ENCODE results near the gene ZNF169. TPM values are rescaled to one million over a fixed set of nuclear protein-coding genes. Genes with fewer than 3 reads are reported as not detected.
"Not testable (repeated sequence)": the region's sequence is repeated elsewhere in the genome, so short reads cannot be mapped to it uniquely, and the experiment has no call there.

Gene ZNF169
- polyA plus RNA-seq, 10 donors, result 1.9 to 6.7 (median 3.7) TPM

DNA sequence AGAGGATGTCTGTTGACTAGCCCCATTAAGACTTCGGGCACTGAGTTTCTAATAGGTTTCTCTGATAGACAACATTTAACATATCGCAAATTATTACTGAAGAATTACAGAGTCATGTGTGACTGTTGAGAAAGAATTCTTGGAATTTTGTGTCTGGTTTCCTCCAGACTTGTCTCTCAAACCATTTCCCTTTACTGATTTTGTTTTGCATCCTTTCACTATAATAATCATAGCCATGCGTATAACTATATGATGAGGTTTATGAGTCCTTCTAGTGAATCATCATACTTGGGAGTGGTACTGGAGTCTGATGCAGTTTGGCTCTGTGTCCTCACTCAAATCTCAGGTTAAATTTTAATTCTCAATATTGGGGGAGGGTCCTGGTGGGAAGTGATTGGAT is 27.0 kb downstream of the ZNF169 start:
- DNase-seq, result no peak

DNA sequence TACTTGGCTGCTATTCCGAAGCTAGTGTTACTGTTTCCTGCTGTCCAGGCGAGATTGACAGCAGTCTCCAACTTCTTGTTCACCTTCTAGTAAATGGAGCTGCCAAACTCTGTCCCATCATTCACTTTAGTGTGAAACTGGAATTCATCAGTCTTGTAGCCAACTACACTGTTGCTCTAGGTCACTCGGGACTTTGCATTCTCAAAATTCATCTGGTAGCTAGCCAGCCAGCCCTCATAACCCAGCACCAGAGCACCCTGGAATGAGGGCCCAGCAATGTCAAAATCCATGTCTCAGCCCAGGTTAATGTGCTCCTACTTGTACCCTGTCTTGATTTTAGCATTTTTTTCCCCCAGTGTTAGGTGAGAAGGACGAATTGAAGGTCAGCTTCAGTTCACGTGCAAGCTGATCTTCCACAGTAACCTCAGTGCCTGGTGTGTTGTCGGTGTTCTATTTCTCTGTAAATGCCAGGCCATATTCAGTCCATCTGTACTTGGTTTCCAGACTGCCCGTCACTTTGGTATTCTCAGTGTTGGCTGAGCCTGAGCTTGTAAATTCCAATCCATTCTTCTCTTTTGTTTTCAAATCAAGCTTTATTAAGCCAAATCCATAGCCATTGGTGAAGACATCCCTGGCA is 28.9 kb downstream of the ZNF169 start:
- peak in 1 of 3 donors; percentile 11 for DNase-seq

GRCh38 chr9:94289691-94290090 is 30.6 kb downstream of the ZNF169 start:
- DNase-seq, result no peak

DNA sequence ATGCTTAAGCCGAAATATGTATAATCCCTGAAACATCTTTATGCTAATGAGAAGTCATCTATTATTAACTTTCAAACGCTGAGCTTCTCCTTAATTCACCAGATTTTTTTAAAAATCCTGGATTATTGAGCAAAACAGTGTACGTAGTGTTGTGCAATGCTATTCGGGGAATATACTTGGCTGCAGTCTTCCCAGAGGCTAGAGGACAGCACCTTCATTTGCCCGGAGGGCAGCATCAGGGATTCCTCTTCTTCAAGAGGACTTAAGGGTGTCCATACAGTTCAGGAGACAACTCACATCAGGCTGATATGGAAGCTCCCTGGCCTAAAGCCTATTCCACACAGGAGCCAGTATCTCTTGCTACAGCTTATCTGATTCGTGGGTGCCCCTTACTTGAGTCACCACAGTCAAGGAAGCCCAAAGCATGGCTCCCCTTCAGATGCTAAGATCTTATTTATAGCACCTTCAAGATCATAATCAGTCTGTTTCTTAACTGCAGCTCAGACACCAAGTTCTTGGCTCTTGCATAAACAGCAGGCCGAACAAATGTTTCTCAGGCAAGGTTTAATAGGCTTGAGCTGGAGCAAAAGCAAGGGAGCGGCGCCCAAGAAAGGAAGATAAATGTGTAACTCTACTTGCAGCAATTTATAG is 40.0 kb downstream of the ZNF169 start:
- DNase-seq, result no peak

GRCh38 chr9:94300470-94301301 is 41.6 kb downstream of the ZNF169 start:
- no peak for DNase-seq

GRCh38 chr9:94301583-94301982 is 42.5 kb downstream of the ZNF169 start:
- no peak for DNase-seq

- DNase-seq, result no peak
Measured at GRCh38 chr9:94302426-94302825, 43.3 kb downstream of the ZNF169 start.

DNA sequence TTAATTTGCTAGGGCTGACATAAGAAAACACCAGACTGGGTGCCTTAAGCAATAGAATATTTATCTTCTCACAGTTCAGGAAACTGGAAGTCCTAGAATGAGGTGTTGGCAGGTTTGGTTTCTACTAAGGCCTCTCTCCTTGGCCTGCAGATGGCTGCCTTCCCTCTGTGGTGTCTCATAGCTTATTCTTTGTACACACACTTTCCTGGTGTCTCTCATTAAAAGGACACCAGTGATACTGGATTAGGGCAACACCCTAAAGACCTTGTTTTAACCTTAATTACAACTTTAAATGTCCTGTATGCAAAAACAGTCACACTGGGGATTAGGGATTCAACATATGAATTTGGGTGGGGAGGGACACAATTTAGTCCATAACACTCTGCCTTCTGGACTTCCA is 44.2 kb downstream of the ZNF169 start:
- no peak for DNase-seq

GRCh38 chr9:94315034-94315984 is 56.2 kb downstream of the ZNF169 start:
- not testable (repeated sequence) for DNase-seq

DNA sequence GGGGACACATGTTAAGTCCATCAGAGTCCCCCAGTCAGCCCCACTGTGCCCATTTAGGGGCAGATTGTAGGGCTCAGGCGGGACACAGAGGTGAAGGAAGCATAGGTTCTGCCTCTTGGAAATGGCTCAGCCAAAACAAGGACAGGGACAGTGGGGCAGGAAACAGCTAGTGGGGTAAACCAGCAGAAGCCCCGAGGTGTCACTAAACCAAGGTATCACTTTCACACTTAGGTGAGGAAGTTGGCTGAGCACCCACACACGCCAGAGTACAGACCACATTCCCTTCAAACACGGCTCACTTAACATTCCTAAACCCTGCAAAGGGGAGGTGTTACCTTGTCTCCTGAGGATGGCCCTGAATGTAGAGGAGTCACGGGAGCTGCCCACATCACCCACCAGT is 57.1 kb downstream of the ZNF169 start:
- not testable (repeated sequence) for DNase-seq

GRCh38 chr9:94317949-94318657 is 59.0 kb downstream of the ZNF169 start:
- not testable (repeated sequence) for DNase-seq

- DNase-seq, result not testable (repeated sequence)
Measured at GRCh38 chr9:94322342-94322940, 63.3 kb downstream of the ZNF169 start.

DNA sequence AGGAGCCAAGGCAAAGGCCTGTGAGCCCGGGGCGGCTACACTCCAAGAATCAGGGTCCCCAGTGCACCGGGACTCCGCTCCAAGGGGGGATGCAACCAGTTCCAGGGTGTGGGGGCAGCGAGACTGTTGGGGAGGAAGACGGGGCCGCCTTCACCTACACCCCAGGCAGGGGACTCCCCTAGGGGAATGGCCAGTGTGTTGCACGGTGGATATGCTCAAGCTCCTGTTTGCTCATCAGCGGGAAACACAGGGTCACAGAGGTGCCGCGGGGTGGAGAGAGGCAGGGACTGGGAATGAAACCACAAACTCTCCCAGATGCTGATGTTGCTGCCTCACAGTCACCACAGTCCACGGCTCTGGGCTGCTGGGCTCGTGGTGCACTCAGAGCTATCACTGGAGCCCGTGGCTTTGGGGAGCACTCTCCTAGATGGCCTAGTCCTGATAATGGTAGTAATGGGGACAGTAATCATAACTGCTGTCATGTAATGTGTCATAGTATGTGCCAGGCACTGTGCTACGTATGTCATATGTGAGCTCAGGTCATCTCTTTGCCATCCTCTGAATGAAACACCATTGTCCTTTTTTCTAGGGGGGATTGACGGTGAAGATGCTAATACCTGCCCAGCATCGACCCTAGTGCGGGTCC is 64.2 kb downstream of the ZNF169 start:
- not testable (repeated sequence) for DNase-seq

- DNase-seq, result not testable (repeated sequence)
Measured at GRCh38 chr9:94325583-94325982, 66.5 kb downstream of the ZNF169 start.

DNA sequence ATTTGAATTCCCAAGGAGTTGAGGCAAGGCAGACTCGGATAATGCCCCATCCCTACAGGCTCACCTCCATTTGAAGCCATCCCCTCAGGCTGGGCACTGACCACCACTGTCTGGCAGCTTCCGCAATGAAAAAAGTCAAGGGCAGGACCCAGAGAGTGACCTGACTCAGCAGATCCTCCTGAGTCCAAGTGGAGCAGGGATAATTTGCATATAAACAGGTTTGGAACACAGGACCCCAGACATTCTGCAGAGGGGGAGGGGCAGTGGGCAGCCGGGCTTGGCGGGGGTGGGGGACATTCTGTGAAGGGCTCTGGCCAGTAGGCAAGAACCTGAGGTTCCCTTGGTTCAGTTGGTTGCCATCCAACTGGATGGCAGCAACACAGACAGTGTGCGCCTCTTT is 69.4 kb downstream of the ZNF169 start, which contains the start of gene NUTM2F:
NUTM2F (minus strand) TSS at position 101 of the 400 bp plus-strand sequence; CDS start at position 80, 21 bp downstream.
- not testable (repeated sequence) for DNase-seq

GRCh38 chr9:94336445-94336844 is 77.3 kb downstream of the ZNF169 start:
- not testable (repeated sequence) for DNase-seq

- not testable (repeated sequence) for DNase-seq
Measured at GRCh38 chr9:94338723-94339122, 79.6 kb downstream of the ZNF169 start.

DNA sequence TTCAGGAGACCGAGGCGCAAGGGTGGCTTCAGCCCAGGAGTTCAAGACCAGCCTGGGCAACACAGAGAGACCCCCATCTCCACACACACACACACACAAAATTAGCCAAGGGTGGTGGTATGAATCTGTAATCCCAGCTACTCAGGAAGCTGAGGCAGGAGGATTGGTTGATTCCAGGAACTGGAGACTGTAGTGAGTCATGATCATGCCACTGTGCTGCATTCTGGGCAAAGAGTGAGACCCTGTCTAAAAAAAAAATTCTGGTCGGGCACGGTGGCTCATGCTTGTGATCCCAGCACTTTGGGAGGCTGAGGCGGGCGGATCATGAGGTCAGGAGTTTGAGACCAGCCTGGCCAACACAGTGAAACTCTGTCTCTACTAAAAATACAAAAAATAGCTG is 80.6 kb downstream of the ZNF169 start:
- DNase-seq, result not testable (repeated sequence)

- not testable (repeated sequence) for DNase-seq
Measured at GRCh38 chr9:94340750-94341149, 81.7 kb downstream of the ZNF169 start.

DNA sequence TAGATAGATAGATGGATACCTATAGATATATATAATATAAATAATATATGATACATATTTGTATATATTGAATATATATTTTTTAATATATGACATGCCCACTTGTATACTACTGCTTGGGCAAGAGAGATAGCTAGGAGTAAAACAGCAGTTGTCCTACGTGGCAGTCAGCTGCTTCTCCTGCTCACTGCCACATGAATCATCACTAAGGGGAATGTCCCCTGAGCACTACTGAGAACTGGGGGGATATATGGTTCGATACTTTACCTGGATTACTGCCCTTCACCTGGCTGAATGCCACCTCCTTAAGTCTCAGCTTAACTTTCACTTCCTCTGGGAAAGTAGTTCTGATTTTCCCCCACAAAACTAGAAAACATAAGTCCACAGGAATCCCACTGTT is 82.6 kb downstream of the ZNF169 start:
- DNase-seq, result not testable (repeated sequence)
